WTC11 (cell line): ENCODE data around the gene NUCB2. TPM values are rescaled to one million over a fixed set of nuclear protein-coding genes. Genes with fewer than 3 reads are reported as not detected.

Source experiments
- ATAC-seq: fragments of 200-7000 bp; cut with Tn5 transposase; 2 replicates; pipeline ENCODE4 v1.10.0; 2021; ENCODE audit warnings: mild to moderate bottlenecking, moderate library complexity
- CTCF ChIA-PET: fragments of 300-600 bp; sonication (Branson Sonifier 250); formaldehyde crosslinking; loops from one replicate; lab custom pipeline; 2021; ENCODE audit warnings: antibody characterized with exemption; lab: Charles Lee
- POLR2A ChIA-PET: fragments of 350-600 bp; sonication (Branson Sonifier 250); formaldehyde crosslinking; loops from one replicate; lab custom pipeline; 2021; ENCODE audit warnings: antibody characterized with exemption; lab: Charles Lee
- DNase-seq: peaks from one replicate; pipeline ENCODE4 v3.0.0; 2021; ENCODE audit warnings: low spot score
- H3K27ac Mint-ChIP-seq: 2 replicates; pipeline ENCODE4 v1.8.0; 2021; ENCODE audit warnings: mixed read lengths
- H3K27me3 Mint-ChIP-seq: 2 replicates; pipeline ENCODE4 v1.8.0; 2021; ENCODE audit warnings: low read depth, mild to moderate bottlenecking, moderate library complexity, mixed read lengths
- H3K36me3 Mint-ChIP-seq: 2 replicates; pipeline ENCODE4 v1.8.0; 2021; ENCODE audit warnings: mixed read lengths
- H3K4me1 Mint-ChIP-seq: 2 replicates; pipeline ENCODE4 v1.8.0; 2022; ENCODE audit warnings: mixed read lengths
- H3K4me3 Mint-ChIP-seq: 2 replicates; pipeline ENCODE4 v1.8.0; 2021; ENCODE audit warnings: mild to moderate bottlenecking, moderate library complexity, mixed read lengths
- H3K9me3 Mint-ChIP-seq: 2 replicates; pipeline ENCODE4 v1.8.0; 2021; ENCODE audit warnings: mixed read lengths
- FOXK1 ChIP-seq: sonication (generic); formaldehyde crosslinking; IDR thresholded peaks from 2 replicates; pipeline ENCODE4 v1.8.0; 2022; ENCODE audit warnings: mild to moderate bottlenecking, moderate library complexity, missing genetic modification reagents
- GABPB1 ChIP-seq: sonication (generic); formaldehyde crosslinking; IDR thresholded peaks from 2 replicates; pipeline ENCODE4 v1.8.1; 2023; ENCODE audit warnings: mild to moderate bottlenecking, missing genetic modification reagents
- GRHL2 ChIP-seq: fragments of 250-450 bp; sonication (Bioruptor Pico); IDR thresholded peaks from 2 replicates; pipeline ENCODE4 v1.8.0; 2022; ENCODE audit warnings: mild to moderate bottlenecking, moderate library complexity; ENCODE audit not compliant: insufficient replicate concordance, severe bottlenecking
- KAT7 ChIP-seq: sonication (generic); formaldehyde crosslinking; IDR thresholded peaks from 2 replicates; pipeline ENCODE4 v1.8.1; 2023; ENCODE audit warnings: missing genetic modification reagents, mild to moderate bottlenecking, borderline replicate concordance
- NR2C2 ChIP-seq: sonication (generic); formaldehyde crosslinking; IDR thresholded peaks from 2 replicates; pipeline ENCODE4 v1.8.0; 2022; ENCODE audit warnings: mild to moderate bottlenecking, missing genetic modification reagents
- NR3C1 ChIP-seq: sonication (generic); formaldehyde crosslinking; conservative IDR thresholded peaks from 2 replicates; pipeline ENCODE4 v1.8.1; 2023; ENCODE audit warnings: low read depth, mild to moderate bottlenecking, missing genetic modification reagents
- RELA ChIP-seq: sonication (generic); formaldehyde crosslinking; IDR thresholded peaks from 2 replicates; pipeline ENCODE4 v1.8.1; 2022; ENCODE audit warnings: missing genetic modification reagents, mild to moderate bottlenecking, borderline replicate concordance
- SP1 ChIP-seq: sonication (generic); formaldehyde crosslinking; conservative IDR thresholded peaks from 2 replicates; pipeline ENCODE4 v1.8.1; 2022; ENCODE audit warnings: missing genetic modification reagents
- TCF7 ChIP-seq: sonication (generic); formaldehyde crosslinking; IDR thresholded peaks from 2 replicates; pipeline ENCODE4 v1.8.0; 2022; ENCODE audit warnings: mild to moderate bottlenecking, low read depth, missing genetic modification reagents, moderate library complexity
- ZNF121 ChIP-seq: sonication (generic); formaldehyde crosslinking; IDR thresholded peaks from 2 replicates; pipeline ENCODE4 v1.8.0; 2023; ENCODE audit warnings: missing genetic modification reagents
- ZNF219 ChIP-seq: sonication (generic); formaldehyde crosslinking; IDR thresholded peaks from 2 replicates; pipeline ENCODE4 v1.8.0; 2023; ENCODE audit warnings: missing genetic modification reagents, mild to moderate bottlenecking, borderline replicate concordance
- ZNF396 ChIP-seq: fragments of 250-450 bp; sonication (Bioruptor Pico); IDR thresholded peaks from 2 replicates; pipeline ENCODE4 v1.8.0; 2021; ENCODE audit warnings: mild to moderate bottlenecking, moderate library complexity, borderline replicate concordance
- total RNA-seq: library from RNA; stranded (reverse); gene quantifications from 3 replicates; pipeline ENCODE4 v1.2.3, GENCODE V29; 2021
- TF ChIP-seq, protein P1 (sequence below): sonication (generic); formaldehyde crosslinking; IDR thresholded peaks from 2 replicates; pipeline ENCODE4 v1.8.0; 2023; ENCODE audit warnings: missing genetic modification reagents
- TF ChIP-seq, protein P2 (sequence below): sonication (generic); formaldehyde crosslinking; conservative IDR thresholded peaks from 2 replicates; pipeline ENCODE4 v1.8.1; 2022; ENCODE audit warnings: mild to moderate bottlenecking, missing genetic modification reagents
- TF ChIP-seq, protein P3 (sequence below): fragments of 250-450 bp; sonication (Bioruptor Pico); IDR thresholded peaks from 2 replicates; pipeline ENCODE4 v1.8.0; 2021; ENCODE audit warnings: mild to moderate bottlenecking
- TF ChIP-seq, protein P4 (sequence below): sonication (generic); formaldehyde crosslinking; IDR thresholded peaks from 2 replicates; pipeline ENCODE4 v1.8.0; 2022; ENCODE audit warnings: mild to moderate bottlenecking, missing genetic modification reagents
- TF ChIP-seq, protein P5 (sequence below): fragments of 250-450 bp; sonication (Bioruptor Pico); IDR thresholded peaks from 2 replicates; pipeline ENCODE4 v1.9.0; 2021; ENCODE audit warnings: mild to moderate bottlenecking, borderline replicate concordance
- TF ChIP-seq, protein P6 (sequence below): fragments of 250-450 bp; sonication (Bioruptor Pico); IDR thresholded peaks from 2 replicates; pipeline ENCODE4 v1.9.0; 2021; ENCODE audit warnings: moderate library complexity, mild to moderate bottlenecking, inconsistent platforms, borderline replicate concordance
- TF ChIP-seq, protein P7 (sequence below): sonication (generic); formaldehyde crosslinking; conservative IDR thresholded peaks from 2 replicates; pipeline ENCODE4 v1.8.1; 2023; ENCODE audit warnings: mild to moderate bottlenecking, low read depth, missing genetic modification reagents, moderate library complexity
- TF ChIP-seq, protein P8 (sequence below): sonication (generic); formaldehyde crosslinking; IDR thresholded peaks from 2 replicates; pipeline ENCODE4 v1.8.1; 2023; ENCODE audit warnings: mild to moderate bottlenecking, missing genetic modification reagents, borderline replicate concordance
- TF ChIP-seq, protein P9 (sequence below): sonication (generic); formaldehyde crosslinking; IDR thresholded peaks from 2 replicates; pipeline ENCODE4 v1.8.1; 2023; ENCODE audit warnings: mild to moderate bottlenecking, missing genetic modification reagents, moderate library complexity

The NUCB2 gene
- total RNA-seq, 1 experiment from 2014 or later: 16.1 TPM

DNA sequence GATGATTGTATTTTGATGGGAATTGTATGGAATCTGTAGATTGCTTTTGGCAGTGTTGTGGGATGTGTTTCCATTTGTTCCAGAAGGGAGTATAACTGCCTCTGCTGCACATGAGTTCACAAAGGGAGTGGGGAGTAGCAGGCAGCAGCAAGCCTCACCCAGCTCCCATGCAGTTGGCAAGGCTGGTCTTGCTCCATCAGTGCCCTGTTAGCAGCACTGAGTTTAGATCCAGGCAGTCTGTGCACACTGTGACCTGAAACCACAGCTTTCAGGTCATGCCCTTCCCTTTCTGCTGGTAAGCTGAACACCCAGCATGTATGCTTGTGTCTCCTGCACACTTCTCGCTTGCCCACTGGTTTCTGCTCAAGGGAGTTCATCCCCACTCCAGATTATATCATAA lies 3.7 kb upstream of the NUCB2 start (continued):
- no peak for TF ChIP-seq GABPB1 (CRISPR knock-in tag)
- no peak for TF ChIP-seq NR2C2 (CRISPR knock-in tag)
- TF ChIP-seq TCF7 (CRISPR knock-in tag): no peak
- TF ChIP-seq, protein P1, sequence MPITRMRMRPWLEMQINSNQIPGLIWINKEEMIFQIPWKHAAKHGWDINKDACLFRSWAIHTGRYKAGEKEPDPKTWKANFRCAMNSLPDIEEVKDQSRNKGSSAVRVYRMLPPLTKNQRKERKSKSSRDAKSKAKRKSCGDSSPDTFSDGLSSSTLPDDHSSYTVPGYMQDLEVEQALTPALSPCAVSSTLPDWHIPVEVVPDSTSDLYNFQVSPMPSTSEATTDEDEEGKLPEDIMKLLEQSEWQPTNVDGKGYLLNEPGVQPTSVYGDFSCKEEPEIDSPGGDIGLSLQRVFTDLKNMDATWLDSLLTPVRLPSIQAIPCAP (CRISPR knock-in tag): no peak
- TF ChIP-seq, protein P2, sequence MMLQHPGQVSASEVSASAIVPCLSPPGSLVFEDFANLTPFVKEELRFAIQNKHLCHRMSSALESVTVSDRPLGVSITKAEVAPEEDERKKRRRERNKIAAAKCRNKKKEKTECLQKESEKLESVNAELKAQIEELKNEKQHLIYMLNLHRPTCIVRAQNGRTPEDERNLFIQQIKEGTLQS (CRISPR knock-in tag): no peak
- TF ChIP-seq FOXK1: no peak
- TF ChIP-seq, protein P3, sequence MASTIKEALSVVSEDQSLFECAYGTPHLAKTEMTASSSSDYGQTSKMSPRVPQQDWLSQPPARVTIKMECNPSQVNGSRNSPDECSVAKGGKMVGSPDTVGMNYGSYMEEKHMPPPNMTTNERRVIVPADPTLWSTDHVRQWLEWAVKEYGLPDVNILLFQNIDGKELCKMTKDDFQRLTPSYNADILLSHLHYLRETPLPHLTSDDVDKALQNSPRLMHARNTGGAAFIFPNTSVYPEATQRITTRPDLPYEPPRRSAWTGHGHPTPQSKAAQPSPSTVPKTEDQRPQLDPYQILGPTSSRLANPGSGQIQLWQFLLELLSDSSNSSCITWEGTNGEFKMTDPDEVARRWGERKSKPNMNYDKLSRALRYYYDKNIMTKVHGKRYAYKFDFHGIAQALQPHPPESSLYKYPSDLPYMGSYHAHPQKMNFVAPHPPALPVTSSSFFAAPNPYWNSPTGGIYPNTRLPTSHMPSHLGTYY (CRISPR knock-in tag): no peak
- TF ChIP-seq, protein P4, sequence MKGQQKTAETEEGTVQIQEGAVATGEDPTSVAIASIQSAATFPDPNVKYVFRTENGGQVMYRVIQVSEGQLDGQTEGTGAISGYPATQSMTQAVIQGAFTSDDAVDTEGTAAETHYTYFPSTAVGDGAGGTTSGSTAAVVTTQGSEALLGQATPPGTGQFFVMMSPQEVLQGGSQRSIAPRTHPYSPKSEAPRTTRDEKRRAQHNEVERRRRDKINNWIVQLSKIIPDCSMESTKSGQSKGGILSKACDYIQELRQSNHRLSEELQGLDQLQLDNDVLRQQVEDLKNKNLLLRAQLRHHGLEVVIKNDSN (CRISPR knock-in tag): no peak
- TF ChIP-seq ZNF396: no peak
- TF ChIP-seq, protein P5, sequence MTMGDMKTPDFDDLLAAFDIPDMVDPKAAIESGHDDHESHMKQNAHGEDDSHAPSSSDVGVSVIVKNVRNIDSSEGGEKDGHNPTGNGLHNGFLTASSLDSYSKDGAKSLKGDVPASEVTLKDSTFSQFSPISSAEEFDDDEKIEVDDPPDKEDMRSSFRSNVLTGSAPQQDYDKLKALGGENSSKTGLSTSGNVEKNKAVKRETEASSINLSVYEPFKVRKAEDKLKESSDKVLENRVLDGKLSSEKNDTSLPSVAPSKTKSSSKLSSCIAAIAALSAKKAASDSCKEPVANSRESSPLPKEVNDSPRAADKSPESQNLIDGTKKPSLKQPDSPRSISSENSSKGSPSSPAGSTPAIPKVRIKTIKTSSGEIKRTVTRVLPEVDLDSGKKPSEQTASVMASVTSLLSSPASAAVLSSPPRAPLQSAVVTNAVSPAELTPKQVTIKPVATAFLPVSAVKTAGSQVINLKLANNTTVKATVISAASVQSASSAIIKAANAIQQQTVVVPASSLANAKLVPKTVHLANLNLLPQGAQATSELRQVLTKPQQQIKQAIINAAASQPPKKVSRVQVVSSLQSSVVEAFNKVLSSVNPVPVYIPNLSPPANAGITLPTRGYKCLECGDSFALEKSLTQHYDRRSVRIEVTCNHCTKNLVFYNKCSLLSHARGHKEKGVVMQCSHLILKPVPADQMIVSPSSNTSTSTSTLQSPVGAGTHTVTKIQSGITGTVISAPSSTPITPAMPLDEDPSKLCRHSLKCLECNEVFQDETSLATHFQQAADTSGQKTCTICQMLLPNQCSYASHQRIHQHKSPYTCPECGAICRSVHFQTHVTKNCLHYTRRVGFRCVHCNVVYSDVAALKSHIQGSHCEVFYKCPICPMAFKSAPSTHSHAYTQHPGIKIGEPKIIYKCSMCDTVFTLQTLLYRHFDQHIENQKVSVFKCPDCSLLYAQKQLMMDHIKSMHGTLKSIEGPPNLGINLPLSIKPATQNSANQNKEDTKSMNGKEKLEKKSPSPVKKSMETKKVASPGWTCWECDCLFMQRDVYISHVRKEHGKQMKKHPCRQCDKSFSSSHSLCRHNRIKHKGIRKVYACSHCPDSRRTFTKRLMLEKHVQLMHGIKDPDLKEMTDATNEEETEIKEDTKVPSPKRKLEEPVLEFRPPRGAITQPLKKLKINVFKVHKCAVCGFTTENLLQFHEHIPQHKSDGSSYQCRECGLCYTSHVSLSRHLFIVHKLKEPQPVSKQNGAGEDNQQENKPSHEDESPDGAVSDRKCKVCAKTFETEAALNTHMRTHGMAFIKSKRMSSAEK (CRISPR knock-in tag): no peak
- no peak for TF ChIP-seq NR3C1 (CRISPR knock-in tag)
- no peak for TF ChIP-seq GRHL2 (CRISPR knock-in tag)
- TF ChIP-seq RELA (CRISPR knock-in tag): no peak
- TF ChIP-seq SP1: no peak

DNA sequence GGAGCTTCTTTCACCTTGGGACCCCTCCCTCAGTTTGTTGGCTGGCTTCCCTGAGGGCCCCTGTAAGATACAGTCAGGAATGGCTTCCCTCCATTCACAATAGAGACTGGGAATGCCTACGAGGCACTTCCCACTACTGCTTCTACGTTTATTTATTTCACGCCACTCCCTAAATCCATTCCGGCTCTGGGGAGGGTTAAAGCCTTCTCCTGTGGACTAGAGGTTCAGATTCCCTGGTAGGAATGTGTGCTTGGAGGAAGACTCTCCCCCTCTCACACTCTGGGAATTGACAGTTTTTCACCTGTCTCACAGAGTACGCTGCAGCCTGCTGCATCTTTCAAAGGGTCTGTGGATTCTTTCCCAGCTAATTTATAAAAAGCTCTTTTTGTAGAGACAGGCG lies 3.3 kb upstream of the NUCB2 start:
- POLR2A ChIA-PET: interaction anchor here (0.6 kb wide), 1 partner anchor 275 kb away, joined by 4 read pairs; no protein-coding TSS in a partner anchor
- H3K27ac Mint-ChIP-seq: no peak overlapping the region
- H3K27me3 Mint-ChIP-seq: peaks cover 52% of the 10 kb centered on the region
- no peaks in the 10 kb centered on the region for H3K36me3 Mint-ChIP-seq
- H3K4me1 Mint-ChIP-seq: peaks cover 5% of the 10 kb centered on the region
- CTCF ChIA-PET: no interaction called here
- H3K4me3 Mint-ChIP-seq: no peak overlapping the region
- DNase-seq: no peak
- no peaks in the 10 kb centered on the region for H3K9me3 Mint-ChIP-seq
- ATAC-seq: no peak
- TF ChIP-seq, protein P6, sequence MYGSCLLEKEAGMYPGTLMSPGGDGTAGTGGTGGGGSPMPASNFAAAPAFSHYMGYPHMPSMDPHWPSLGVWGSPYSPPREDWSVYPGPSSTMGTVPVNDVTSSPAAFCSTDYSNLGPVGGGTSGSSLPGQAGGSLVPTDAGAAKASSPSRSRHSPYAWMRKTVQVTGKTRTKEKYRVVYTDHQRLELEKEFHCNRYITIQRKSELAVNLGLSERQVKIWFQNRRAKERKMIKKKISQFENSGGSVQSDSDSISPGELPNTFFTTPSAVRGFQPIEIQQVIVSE (CRISPR knock-in tag): no peak
- TF ChIP-seq KAT7 (CRISPR knock-in tag) (no peak), ZNF219 (CRISPR knock-in tag) (no peak), ZNF121 (CRISPR knock-in tag) (no peak)
- TF ChIP-seq, protein P7, sequence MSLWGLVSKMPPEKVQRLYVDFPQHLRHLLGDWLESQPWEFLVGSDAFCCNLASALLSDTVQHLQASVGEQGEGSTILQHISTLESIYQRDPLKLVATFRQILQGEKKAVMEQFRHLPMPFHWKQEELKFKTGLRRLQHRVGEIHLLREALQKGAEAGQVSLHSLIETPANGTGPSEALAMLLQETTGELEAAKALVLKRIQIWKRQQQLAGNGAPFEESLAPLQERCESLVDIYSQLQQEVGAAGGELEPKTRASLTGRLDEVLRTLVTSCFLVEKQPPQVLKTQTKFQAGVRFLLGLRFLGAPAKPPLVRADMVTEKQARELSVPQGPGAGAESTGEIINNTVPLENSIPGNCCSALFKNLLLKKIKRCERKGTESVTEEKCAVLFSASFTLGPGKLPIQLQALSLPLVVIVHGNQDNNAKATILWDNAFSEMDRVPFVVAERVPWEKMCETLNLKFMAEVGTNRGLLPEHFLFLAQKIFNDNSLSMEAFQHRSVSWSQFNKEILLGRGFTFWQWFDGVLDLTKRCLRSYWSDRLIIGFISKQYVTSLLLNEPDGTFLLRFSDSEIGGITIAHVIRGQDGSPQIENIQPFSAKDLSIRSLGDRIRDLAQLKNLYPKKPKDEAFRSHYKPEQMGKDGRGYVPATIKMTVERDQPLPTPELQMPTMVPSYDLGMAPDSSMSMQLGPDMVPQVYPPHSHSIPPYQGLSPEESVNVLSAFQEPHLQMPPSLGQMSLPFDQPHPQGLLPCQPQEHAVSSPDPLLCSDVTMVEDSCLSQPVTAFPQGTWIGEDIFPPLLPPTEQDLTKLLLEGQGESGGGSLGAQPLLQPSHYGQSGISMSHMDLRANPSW: no peak
- TF ChIP-seq, protein P8, sequence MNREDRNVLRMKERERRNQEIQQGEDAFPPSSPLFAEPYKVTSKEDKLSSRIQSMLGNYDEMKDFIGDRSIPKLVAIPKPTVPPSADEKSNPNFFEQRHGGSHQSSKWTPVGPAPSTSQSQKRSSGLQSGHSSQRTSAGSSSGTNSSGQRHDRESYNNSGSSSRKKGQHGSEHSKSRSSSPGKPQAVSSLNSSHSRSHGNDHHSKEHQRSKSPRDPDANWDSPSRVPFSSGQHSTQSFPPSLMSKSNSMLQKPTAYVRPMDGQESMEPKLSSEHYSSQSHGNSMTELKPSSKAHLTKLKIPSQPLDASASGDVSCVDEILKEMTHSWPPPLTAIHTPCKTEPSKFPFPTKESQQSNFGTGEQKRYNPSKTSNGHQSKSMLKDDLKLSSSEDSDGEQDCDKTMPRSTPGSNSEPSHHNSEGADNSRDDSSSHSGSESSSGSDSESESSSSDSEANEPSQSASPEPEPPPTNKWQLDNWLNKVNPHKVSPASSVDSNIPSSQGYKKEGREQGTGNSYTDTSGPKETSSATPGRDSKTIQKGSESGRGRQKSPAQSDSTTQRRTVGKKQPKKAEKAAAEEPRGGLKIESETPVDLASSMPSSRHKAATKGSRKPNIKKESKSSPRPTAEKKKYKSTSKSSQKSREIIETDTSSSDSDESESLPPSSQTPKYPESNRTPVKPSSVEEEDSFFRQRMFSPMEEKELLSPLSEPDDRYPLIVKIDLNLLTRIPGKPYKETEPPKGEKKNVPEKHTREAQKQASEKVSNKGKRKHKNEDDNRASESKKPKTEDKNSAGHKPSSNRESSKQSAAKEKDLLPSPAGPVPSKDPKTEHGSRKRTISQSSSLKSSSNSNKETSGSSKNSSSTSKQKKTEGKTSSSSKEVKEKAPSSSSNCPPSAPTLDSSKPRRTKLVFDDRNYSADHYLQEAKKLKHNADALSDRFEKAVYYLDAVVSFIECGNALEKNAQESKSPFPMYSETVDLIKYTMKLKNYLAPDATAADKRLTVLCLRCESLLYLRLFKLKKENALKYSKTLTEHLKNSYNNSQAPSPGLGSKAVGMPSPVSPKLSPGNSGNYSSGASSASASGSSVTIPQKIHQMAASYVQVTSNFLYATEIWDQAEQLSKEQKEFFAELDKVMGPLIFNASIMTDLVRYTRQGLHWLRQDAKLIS: no peak
- TF ChIP-seq, protein P9, sequence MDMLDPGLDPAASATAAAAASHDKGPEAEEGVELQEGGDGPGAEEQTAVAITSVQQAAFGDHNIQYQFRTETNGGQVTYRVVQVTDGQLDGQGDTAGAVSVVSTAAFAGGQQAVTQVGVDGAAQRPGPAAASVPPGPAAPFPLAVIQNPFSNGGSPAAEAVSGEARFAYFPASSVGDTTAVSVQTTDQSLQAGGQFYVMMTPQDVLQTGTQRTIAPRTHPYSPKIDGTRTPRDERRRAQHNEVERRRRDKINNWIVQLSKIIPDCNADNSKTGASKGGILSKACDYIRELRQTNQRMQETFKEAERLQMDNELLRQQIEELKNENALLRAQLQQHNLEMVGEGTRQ (CRISPR knock-in tag): no peak
